ENCODE data around the gene TLE2. TPM values are rescaled to one million over a fixed set of nuclear protein-coding genes. Genes with fewer than 3 reads are reported as not detected.

The TLE2 gene
- total and polyA plus RNA-seq, 3 donors from 2014 or later: 30.2 to 76.6 (median 70.5) TPM

DNA sequence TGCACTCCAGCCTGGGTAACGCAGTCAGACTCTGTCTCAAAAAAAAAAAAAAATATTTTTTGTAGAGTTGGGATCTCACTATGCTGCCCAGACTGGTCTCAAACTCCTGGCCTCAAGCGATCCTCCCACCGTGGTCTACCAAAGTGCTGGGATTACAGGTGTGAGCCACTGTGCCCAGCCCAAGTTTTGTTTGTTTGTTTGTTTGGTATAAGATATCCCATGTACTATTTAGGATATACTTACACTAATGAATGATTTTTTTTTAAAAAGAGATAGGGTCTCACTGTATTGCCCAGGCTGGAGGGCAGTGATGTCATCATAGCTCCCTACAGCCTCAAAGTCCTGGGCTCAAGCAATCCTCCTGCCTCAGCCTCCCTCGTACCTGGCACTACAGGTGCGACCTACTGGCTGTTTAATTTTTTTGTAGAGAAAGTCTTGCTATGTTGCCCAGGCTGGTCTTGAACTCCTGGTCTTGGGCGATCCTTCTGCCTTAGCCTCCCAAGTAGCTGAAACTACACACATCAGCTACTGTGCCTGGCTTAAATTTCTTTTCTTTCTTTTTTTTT, 27.8 kb downstream of the TLE2 start:
- H3K4me1 ChIP-seq: peaks cover 3% of the 10 kb centered on the region
- no peaks in the 10 kb centered on the region for H3K9me3 ChIP-seq
- H3K36me3 ChIP-seq (ENCODE audit: low read depth, missing control alignments): no peaks in the 10 kb centered on the region
- H3K27ac ChIP-seq: no peak overlapping the region
- intact Hi-C loops (cut with DNase I; ENCODE audit: low total_unique reads): no loop called here
- DNase-seq: no peak
- no peak overlapping the region for H3K4me3 ChIP-seq
- no peaks in the 10 kb centered on the region for H3K27me3 ChIP-seq
- TF ChIP-seq, protein P1, sequence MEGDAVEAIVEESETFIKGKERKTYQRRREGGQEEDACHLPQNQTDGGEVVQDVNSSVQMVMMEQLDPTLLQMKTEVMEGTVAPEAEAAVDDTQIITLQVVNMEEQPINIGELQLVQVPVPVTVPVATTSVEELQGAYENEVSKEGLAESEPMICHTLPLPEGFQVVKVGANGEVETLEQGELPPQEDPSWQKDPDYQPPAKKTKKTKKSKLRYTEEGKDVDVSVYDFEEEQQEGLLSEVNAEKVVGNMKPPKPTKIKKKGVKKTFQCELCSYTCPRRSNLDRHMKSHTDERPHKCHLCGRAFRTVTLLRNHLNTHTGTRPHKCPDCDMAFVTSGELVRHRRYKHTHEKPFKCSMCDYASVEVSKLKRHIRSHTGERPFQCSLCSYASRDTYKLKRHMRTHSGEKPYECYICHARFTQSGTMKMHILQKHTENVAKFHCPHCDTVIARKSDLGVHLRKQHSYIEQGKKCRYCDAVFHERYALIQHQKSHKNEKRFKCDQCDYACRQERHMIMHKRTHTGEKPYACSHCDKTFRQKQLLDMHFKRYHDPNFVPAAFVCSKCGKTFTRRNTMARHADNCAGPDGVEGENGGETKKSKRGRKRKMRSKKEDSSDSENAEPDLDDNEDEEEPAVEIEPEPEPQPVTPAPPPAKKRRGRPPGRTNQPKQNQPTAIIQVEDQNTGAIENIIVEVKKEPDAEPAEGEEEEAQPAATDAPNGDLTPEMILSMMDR (IDR thresholded peaks at IDR 0.05): no peak
- TF ChIP-seq POLR2A (IDR thresholded peaks at IDR 0.05): no peak
- 92 to 96% methylated on average over 6 of the region's 6 CpGs for WGBS, 2 donors

DNA sequence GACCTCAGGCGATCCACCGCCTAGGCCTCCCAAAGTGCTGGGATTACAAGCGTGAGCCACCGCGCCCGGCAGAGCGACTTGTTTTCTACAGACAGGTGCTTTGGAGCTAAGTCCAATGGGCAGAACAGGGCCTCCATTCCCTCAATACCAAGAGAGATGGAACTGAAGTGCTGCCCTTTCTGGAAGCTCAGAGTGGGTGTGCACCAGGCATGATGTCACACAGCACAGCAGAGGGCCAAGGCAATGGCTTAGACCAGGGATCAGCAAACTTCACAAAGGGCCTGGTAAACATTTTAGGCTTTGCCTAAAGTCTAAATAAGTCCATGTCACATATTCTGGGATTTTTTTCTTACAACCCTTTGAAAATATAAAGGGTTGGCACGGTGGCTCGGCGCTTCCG, 30.4 kb downstream of the TLE2 start:
- H3K27me3 ChIP-seq: no peaks in the 10 kb centered on the region
- no peak for DNase-seq
- peaks cover 3% of the 10 kb centered on the region for H3K4me1 ChIP-seq
- WGBS, 2 donors: 86 to 94% methylated on average over 11 of the region's 11 CpGs
- H3K9me3 ChIP-seq: no peaks in the 10 kb centered on the region
- no peak overlapping the region for H3K27ac ChIP-seq
- no peaks in the 10 kb centered on the region for H3K36me3 ChIP-seq (ENCODE audit: low read depth, missing control alignments)
- intact Hi-C loops (cut with DNase I; ENCODE audit: low total_unique reads): no loop called here
- TF ChIP-seq POLR2A (IDR thresholded peaks at IDR 0.05): no peak
- TF ChIP-seq, protein P1 (IDR thresholded peaks at IDR 0.05): no peak
- no peak overlapping the region for H3K4me3 ChIP-seq

DNA sequence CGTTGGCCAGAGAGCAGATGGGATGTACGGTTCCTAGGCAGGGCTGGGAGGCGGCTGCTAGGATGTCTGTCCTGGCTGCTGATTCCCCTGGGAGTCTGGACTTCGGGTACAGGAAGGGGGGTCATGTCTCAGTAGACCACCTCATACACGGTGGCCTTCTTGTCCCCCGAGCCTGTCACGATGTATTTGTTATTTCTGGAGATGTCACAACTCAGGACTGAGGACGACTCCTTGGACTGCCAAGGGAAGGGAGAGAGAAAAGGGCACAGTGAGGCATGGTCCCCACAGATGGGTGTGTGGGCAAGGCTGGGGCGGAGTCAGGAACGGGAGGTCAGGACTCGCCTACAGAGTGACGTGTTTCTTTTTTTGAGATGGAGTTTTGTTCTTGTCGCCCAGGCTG, 31.4 kb downstream of the TLE2 start:
- no peak for DNase-seq
- no peaks in the 10 kb centered on the region for H3K9me3 ChIP-seq
- WGBS, 2 donors: 76 to 80% methylated on average over 13 of the region's 13 CpGs
- no peak overlapping the region for H3K4me3 ChIP-seq
- TF ChIP-seq, protein P1 (IDR thresholded peaks at IDR 0.05): no peak
- no peak for TF ChIP-seq POLR2A (IDR thresholded peaks at IDR 0.05)
- H3K27ac ChIP-seq: no peak overlapping the region
- intact Hi-C loops (cut with DNase I; ENCODE audit: low total_unique reads): no loop called here
- H3K27me3 ChIP-seq: no peaks in the 10 kb centered on the region
- peaks cover 3% of the 10 kb centered on the region for H3K4me1 ChIP-seq
- no peaks in the 10 kb centered on the region for H3K36me3 ChIP-seq (ENCODE audit: low read depth, missing control alignments)

DNA sequence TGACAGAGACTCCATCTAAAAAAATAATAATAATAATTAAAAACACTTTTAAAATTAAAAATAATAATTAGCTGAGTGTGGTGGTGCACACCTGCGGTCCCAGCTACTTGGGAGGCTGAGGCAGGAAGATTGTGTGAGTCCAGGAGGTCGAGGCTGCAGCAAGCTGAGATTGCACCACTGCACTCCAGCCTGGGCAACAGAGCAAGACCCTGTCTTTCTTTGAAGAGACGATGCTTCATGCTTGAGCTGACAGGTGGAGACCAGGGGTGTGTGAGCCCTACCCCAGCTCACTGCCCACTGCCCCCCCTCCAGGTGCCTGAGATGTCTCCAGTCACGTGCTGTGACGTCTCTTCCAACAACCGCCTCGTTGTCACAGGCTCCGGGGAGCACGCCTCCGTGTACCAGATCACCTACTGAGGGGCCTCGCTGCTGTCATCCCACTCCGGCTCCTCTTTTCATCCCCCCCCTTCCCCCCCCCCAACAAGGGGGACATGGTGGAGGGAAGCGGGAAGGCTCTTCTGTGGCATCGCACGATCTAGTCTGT, 34.4 kb downstream of the TLE2 start:
- 84 to 88% methylated on average over 15 of the region's 15 CpGs for WGBS, 2 donors
- Histone ChIP-seq H3K4me3 (no peak overlapping the region), H3K4me1 (no peaks in the 10 kb centered on the region), H3K36me3 (ENCODE audit: low read depth, missing control alignments) (no peaks in the 10 kb centered on the region), H3K9me3 (no peaks in the 10 kb centered on the region), H3K27me3 (no peaks in the 10 kb centered on the region), H3K27ac (no peak overlapping the region)
- no peak for TF ChIP-seq POLR2A (IDR thresholded peaks at IDR 0.05)
- TF ChIP-seq, protein P1 (IDR thresholded peaks at IDR 0.05): no peak
- DNase-seq: no peak
- intact Hi-C loops (cut with DNase I; ENCODE audit: low total_unique reads): no loop called here

DNA sequence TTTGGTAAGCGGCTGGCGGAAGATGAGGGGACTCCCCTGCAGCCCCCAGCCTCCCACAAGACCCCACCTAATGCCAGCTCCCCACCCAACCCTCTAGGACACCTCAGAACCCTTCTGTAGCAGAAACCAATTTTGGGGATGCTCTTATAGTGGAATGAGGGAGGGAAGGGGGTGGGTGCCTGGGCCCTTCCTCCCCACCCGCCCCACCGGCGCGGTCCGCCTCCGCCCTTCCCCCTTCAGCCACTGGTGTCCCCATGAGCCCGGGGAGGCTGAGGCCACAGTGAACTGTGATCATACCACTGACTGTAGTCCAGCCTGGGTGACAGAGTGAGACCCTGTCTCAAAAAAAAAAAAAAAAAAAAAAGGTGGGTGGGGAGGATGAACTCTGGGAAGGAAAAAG, 35.5 kb downstream of the TLE2 start:
- no peak for TF ChIP-seq POLR2A (IDR thresholded peaks at IDR 0.05)
- TF ChIP-seq, protein P1 (IDR thresholded peaks at IDR 0.05): no peak
- no peak overlapping the region for H3K4me3 ChIP-seq
- no peak overlapping the region for H3K27ac ChIP-seq
- no peaks in the 10 kb centered on the region for H3K27me3 ChIP-seq
- H3K36me3 ChIP-seq (ENCODE audit: low read depth, missing control alignments): no peaks in the 10 kb centered on the region
- intact Hi-C loops (cut with DNase I; ENCODE audit: low total_unique reads): no loop called here
- 73 to 75% methylated on average over 1 to 9 of the region's 9 CpGs for WGBS, 2 donors
- H3K9me3 ChIP-seq: no peaks in the 10 kb centered on the region
- no peak for DNase-seq
- H3K4me1 ChIP-seq: no peaks in the 10 kb centered on the region

Measured in testis (tissue), 3 donors.